ENCODE results near the gene CA9. TPM values are rescaled to one million over a fixed set of nuclear protein-coding genes. Genes with fewer than 3 reads are reported as not detected.

Gene CA9
- total RNA-seq, 1 donor from 2014 or later: 1.1 TPM

DNA sequence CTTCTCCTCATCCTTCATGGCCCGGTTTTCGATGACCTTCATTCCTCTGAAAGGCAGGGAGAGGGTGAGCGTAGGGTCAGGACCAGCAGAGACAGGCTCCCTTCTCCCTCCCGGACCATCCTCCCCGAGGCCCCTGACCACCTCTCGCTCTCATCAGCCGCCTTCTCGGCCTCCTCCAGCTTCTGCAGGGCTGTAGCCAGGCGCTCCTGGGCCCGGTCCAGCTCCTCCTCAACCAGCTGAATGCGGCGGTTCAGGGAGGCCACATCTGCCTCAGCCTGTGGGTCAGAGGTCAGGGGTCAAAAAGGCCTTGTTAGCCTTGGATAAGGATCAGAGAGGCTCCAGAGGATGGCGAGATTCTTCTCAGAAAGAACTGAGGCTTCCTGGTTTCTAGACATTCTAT is 11.8 kb downstream of the CA9 start:
- no peaks in the 10 kb centered on the region for H3K9me3 Mint-ChIP-seq
- H3K4me1 Mint-ChIP-seq: peaks cover 30% of the 10 kb centered on the region
- DNase-seq (ENCODE audit: low spot score in 2 of 2, unreplicated experiment in 2 of 2): no peak
- H3K36me3 Mint-ChIP-seq: peaks cover 32% of the 10 kb centered on the region
- H3K4me3 Mint-ChIP-seq: no peak overlapping the region
- TF ChIP-seq, protein P1, sequence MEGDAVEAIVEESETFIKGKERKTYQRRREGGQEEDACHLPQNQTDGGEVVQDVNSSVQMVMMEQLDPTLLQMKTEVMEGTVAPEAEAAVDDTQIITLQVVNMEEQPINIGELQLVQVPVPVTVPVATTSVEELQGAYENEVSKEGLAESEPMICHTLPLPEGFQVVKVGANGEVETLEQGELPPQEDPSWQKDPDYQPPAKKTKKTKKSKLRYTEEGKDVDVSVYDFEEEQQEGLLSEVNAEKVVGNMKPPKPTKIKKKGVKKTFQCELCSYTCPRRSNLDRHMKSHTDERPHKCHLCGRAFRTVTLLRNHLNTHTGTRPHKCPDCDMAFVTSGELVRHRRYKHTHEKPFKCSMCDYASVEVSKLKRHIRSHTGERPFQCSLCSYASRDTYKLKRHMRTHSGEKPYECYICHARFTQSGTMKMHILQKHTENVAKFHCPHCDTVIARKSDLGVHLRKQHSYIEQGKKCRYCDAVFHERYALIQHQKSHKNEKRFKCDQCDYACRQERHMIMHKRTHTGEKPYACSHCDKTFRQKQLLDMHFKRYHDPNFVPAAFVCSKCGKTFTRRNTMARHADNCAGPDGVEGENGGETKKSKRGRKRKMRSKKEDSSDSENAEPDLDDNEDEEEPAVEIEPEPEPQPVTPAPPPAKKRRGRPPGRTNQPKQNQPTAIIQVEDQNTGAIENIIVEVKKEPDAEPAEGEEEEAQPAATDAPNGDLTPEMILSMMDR (IDR thresholded peaks at IDR 0.05; ENCODE audit: unreplicated experiment): no peak
- H3K27me3 Mint-ChIP-seq (ENCODE audit: low read depth): no peaks in the 10 kb centered on the region
- H3K27ac Mint-ChIP-seq: no peak overlapping the region

DNA sequence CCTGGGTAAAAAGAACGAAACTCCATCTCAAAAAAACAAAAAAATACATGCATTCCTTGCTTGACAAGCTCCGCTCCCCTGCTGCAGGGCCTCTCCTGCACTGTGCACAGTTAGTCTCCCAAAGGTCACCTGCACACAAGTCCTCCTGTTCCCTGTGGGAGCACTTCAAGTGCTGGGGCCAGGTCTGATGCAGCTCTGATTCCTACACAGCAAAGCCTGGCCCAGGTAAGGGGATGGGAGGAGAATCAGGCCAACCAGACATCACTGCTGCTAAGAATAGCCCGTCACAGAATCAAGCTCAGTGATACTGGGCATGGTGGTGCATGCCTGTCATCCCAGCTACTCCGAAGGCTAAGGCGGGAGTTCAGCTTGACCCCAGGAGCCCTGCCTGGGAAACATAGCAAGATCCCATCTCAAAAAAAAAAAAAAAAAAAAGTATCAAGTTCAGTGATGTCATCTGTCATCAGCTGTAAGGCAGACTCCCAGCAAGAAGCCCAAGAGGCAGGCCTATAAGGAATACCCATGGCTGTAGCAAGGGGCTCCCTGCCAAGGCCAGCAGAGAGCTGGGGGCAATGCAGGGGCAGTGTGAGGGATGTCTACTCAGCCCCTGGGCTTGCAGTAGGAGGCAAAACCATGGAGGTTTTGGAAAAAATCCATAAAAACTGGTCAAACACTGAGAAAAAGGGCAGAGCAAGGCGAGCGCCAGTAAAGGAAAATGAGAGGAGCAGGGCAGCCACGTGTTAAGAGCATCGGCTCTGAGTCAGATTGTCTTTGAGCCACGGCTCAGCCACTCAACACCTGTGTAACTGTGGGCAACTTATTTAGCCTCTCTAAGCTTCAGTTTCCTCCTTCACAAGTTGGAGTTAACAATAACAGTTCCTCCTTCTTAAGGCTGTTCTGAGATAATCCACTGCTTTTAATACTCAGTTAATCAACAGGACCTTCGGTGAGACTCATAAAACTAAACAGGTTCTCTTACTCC is 12.8 kb downstream of the CA9 start:
- TF ChIP-seq, protein P1 (IDR thresholded peaks at IDR 0.05; ENCODE audit: unreplicated experiment): no peak
- H3K36me3 Mint-ChIP-seq: peaks cover 32% of the 10 kb centered on the region
- no peaks in the 10 kb centered on the region for H3K9me3 Mint-ChIP-seq
- H3K27ac Mint-ChIP-seq: peak overlapping the region; percentile 66
- H3K4me1 Mint-ChIP-seq: peaks cover 33% of the 10 kb centered on the region
- peak overlapping the region; percentile 6 for H3K4me3 Mint-ChIP-seq
- H3K27me3 Mint-ChIP-seq (ENCODE audit: low read depth): no peaks in the 10 kb centered on the region
- DNase-seq (ENCODE audit: low spot score in 2 of 2, unreplicated experiment in 2 of 2): no peak

DNA sequence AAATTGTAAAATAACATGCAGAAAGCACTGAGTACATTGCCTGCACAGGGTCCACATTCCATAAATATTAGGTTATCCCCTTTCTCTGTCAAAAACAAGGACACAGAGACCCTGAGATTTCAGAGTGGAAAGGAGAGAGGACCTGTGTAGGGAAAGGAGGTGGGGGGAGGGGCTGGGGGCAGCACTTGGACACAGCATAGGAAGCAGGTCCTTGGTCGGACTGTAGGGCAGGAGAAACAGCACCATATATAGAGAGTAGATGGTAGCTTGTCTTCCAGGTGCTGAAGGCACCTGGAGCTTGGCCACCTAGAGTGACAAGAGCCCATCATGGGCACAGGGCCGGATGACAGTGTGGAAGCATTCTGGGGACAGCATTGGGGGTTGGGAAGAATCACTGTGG is 13.6 kb downstream of the CA9 start:
- Mint-ChIP-seq H3K4me3 (peak overlapping the region; percentile 49), H3K36me3 (peaks cover 28% of the 10 kb centered on the region), H3K4me1 (peaks cover 38% of the 10 kb centered on the region), H3K27me3 (ENCODE audit: low read depth) (no peaks in the 10 kb centered on the region), H3K27ac (peak overlapping the region; percentile 66), H3K9me3 (no peaks in the 10 kb centered on the region)
- TF ChIP-seq, protein P1 (IDR thresholded peaks at IDR 0.05; ENCODE audit: unreplicated experiment): no peak
- no peak for DNase-seq (ENCODE audit: low spot score in 2 of 2, unreplicated experiment in 2 of 2)

DNA sequence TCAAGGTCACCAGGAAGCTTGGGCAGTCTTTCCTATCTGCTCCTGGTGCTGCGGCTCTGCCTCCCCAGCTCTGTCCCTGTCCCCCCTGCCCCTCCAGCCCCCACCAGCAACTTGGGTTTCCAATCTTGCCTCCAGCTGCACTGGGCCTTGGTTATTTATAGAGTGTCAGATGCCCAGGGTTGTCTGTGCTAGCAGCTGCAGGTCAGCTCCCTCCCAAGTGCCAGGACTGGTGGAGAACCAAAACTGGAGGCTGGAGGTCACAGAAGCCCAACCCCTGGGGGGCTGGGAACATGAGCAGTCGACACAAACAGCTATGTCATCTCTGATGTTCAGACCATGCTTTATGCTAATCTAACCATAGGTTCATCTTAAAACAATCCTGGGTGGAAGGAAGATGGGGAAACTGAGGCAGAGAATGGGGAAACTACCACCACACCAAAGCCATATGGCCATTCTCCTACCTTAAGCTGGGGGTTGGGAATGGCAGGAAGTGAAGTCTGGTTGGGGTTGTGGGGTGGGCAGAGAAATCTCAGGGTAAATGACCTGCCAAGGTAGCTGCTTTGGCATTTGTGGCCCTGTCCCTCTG is 14.3 kb downstream of the CA9 start:
- Mint-ChIP-seq H3K36me3 (peaks cover 21% of the 10 kb centered on the region), H3K4me1 (peaks cover 38% of the 10 kb centered on the region)

More for the DNA sequence above, 14.3 kb downstream of the CA9 start:
- no peak for DNase-seq (ENCODE audit: low spot score in 2 of 2, unreplicated experiment in 2 of 2)
- no peaks in the 10 kb centered on the region for H3K9me3 Mint-ChIP-seq
- peak overlapping the region; percentile 97 for H3K27ac Mint-ChIP-seq
- no peaks in the 10 kb centered on the region for H3K27me3 Mint-ChIP-seq (ENCODE audit: low read depth)
- H3K4me3 Mint-ChIP-seq: peak overlapping the region; percentile 88
- TF ChIP-seq, protein P1 (IDR thresholded peaks at IDR 0.05; ENCODE audit: unreplicated experiment): no peak
